HG02938 (cell line): Measurements from ENCODE around the gene MED27.

Experiments
- ATAC-seq: cut with Tn5 transposase; IDR thresholded peaks from one replicate; pipeline ENCODE4 v1.9.1; 2021; ENCODE audit warnings: mild to moderate bottlenecking, moderate library complexity; ENCODE audit not compliant: unreplicated experiment

MED27 gene

GRCh38 chr9:132044176-132044875 lies 35.3 kb downstream of the MED27 start:
- no peak for ATAC-seq

DNA sequence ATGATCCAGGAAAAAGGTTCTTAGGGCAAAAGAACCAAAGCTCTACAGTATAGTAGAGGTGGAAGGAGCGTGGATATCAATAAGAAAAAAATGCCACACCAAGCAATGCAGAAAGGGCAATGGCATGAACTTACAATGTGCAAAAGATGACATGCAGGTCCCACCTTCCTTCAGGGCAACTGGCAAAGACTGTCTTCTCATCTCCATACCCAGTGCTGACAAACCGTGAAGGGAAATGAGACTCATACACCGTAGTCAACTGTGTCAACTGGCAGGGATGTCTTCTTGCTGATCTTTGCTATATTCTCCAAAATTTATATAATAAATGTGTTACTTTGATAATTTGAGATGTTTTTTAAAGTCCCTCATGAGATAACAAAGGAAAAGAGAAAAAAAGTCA lies 36.0 kb downstream of the MED27 start:
- no peak for ATAC-seq

DNA sequence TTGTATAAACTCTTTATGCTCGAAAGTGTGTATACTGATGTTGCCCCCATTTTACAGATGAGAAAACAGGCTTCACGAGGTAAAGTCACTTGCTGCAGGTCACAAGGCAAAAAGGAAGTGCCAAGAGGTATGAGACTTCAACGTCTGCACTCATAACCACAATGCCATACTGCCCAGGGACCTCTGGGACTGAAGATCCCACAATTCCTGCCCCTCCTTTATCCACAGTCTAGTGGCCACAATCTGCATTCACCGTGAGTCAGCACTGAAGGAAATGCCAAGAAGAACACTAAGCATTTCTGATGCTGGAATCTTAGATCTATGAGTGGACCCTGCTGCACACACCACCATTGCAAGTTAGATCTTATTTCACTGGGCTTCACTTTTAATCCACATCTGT lies 37.3 kb downstream of the MED27 start:
- no peak for ATAC-seq

DNA sequence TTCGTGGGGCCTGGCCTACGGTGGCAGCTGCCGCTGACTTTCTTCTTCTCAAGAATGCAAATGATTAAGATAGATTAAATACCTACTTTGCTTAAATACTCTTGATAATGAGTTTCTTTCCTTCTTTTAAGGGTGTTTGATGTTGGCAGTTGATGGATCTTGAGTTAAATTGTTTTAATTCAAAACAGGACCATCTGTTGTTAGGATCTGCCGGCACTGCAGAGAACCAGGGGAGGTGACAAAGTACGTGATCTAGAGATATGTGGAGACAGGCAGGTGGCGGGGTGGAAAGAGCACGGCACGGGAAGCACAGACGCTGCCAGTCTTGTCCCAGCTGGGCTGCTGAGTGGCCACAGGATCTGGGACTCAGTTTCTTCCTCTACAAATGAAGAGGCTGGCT lies 37.9 kb downstream of the MED27 start:
- no peak for ATAC-seq

- no peak for ATAC-seq
Measured at GRCh38 chr9:132040808-132041207, 38.9 kb downstream of the MED27 start.

DNA sequence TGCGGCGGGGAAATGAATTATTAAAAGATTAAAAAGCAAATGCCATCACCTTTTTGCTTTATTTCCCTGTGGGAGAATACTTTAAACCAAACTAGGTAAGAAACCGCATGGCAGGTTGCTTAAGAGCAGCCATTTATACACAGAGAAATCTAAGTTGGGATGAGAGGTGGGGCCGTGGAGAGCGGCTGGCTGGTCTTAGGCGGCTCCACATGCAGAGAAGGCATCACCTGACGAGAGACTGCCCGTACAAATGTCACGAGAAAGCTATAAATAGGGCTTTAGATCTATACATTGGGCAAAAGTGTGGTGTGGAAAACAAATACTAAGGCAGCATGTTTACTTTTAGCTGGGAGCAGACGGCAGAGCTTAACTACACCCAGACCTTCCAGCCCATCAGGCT lies 39.4 kb downstream of the MED27 start:
- no peak for ATAC-seq

- no peak for ATAC-seq
Measured at GRCh38 chr9:132039284-132039683, 40.4 kb downstream of the MED27 start.

DNA sequence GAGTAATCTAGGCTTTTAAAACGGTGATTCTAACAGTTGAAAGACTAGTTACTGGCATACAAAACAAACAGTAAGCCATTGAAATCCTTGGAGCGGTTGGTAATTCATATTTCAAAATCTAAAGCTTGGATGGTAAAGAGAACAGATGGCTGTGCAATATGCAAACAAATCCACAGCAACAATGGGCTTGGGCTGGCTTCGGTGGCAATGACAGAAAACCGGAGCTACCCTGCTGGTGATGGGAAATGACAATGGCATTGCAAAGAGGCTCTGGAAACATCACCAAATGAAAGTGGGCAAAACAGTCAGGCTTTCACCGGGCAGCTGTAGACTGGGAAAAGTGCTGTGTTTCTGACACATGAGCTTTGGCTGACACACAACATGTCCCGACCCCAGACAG lies 42.2 kb downstream of the MED27 start:
- ATAC-seq = no peak

GRCh38 chr9:132036521-132036920 lies 43.1 kb downstream of the MED27 start:
- no peak for ATAC-seq

DNA sequence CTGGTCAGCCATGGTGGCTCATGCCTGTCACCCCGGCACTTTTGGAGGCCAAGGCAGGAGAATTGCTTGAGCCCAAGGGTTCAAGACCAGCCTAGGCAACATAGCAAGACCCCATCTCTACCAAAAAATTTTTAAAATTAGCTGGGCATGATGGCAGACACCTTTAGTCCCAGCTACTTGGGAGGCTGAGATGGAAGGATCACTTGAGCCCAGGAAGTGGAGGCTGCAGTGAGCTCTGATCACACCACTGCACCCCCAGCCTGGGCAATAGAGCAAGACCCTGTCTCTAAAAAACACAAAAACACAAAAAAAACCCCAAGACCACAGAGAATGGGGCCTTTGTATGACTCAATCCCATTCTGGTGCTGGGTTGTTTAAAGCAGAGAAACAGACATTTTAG lies 44.0 kb downstream of the MED27 start:
- ATAC-seq = no peak

DNA sequence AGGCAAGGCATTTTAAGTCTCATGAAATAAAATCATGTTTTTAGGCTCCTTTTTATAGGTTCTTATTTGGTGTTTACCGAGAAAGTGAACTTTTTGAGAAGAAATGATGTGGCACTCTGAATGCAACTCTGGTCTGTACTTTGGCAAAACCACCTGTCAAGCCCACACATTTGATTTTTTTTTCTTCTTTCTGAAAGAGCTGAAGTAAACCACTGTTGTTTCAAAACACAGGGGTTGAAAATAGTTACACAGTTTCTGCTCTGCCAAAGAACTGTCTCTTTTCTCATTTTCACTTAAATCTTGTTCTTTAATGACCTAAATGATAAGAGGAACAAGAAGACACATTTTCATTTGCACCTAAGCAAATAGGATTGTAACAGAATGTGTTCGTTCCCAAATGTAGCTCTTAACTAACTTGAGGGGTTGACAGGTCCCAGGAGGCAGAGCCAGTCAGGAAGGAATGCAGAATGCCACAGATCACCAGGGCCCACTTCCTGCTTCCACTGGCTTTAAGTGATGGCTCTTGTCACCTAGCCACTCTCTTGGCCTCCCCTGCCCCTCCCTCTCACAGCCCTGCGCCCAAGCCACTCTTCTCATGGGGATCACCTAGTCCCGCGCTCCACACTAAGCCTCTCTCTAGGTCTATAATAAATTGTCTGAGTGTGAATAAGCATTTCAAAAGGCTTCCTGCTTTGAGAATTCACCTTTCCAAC lies 47.3 kb downstream of the MED27 start:
- no peak for ATAC-seq

DNA sequence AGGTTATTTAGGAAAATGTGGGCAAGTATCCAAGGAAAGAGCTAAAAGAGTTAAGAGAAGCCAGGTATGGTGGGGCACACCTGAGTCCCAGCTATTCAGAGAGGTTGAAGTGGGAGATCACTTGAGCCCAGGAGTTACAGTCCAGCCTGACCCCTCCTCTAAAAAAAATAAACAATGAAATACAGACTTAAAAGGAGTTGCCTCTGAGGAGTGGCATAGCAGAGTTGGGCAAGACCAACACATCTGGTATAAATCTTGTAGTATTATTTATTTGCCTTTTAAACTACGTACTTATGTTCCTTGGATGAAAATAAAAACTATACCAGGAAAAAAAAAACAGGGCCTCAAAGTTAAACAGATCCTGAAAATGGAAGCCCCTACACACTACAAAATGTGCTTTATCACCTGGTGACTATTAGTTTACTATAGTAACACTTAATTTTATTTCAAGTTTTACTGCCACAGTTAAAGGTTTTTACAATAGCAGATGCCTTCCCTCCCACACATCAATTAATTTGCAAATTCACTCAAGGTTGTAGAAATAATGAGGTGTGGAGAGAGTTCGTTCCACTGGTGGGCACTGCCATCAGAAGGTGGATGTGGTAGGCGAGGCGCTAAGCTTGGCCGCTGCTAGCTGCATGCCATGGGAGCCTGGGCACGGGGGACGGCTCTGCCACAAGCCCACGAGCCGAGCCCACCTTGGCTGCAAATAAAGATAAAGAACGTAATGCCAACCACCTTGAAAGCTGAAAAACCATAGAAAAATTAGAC lies 48.0 kb downstream of the MED27 start:
- ATAC-seq = no peak

DNA sequence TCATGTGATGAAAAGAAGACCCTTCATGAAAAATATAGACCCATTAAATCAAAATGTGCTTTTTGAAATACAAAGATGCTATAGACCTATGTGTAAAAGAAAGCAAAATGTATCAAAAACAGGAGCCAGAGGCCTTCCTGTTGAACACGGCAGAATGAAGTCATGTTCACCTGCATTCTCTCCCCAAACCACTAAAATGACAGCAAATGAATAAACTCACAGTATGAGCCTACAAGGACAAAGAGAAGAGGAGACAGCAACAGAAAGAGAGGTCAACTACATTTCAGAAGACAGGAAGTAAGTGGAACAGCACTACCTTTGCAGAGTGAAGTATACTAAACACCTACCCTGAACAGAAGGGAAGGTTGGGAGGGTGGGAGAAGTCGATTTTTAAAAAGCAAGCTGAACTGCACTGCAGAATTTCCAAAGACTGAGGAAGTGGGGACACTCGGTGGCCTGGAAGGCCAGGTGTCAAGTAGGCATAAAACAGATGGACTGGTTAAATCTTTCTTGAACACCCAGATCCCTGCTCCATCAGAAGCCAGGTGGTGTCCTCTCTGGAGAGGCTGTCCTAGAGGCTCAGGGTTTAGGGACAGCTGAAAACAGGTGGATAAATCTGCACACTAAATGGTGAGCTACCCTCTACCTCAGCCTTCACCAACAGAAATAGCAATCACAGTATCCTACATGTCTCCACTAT lies 48.9 kb downstream of the MED27 start:
- ATAC-seq = no peak

GRCh38 chr9:132027752-132028663 lies 51.7 kb downstream of the MED27 start:
- ATAC-seq = no peak

DNA sequence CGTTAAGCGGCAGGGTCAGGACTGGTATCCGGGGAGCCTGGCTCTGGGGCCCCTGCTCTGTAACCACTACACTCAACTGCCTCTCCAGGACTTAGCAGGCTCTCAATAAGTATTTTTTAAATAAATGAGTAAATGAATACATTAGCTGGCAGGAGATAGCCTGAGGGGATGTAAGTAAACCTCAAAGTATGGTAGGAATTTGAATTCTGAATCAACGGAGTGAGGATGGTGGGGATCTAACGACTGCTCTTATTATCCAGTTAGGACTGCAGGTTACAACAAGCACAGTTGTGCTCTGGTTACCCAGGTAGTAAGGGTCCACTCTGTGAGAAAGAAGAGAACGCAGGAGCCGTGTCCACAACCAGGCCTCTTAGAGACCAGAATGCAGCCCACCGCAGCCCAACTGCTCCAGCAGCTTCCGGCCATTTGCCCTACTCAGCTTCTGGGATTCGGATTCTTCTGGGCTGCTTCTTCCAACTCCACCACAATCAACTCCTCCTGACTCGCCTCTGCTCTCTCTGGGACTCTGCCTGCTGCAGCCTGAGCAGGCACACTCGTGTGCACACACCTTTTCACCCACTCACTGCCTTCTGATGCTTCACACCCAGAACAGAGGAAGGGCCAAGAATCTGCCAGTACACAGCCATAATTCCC lies 52.6 kb downstream of the MED27 start:
- ATAC-seq = no peak

DNA sequence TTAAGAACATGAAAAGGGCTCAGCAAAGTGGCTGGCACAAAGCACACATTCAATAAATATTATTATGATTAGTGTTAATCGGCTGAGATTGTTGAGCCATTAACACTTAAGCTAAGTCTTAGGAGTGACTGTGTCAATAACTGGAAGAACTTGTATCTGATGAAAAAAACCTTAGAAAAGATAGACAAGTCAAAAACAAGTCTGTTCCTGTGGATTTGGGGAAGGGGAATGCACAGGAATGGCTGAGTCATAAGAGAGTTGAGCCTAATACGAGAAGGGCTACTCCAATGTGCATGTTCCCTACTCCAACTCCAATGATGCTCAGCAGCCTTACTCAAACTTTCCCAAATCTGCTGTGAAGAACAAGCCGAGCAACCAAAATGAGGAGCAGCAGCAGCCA lies 53.9 kb downstream of the MED27 start:
- ATAC-seq = no peak

DNA sequence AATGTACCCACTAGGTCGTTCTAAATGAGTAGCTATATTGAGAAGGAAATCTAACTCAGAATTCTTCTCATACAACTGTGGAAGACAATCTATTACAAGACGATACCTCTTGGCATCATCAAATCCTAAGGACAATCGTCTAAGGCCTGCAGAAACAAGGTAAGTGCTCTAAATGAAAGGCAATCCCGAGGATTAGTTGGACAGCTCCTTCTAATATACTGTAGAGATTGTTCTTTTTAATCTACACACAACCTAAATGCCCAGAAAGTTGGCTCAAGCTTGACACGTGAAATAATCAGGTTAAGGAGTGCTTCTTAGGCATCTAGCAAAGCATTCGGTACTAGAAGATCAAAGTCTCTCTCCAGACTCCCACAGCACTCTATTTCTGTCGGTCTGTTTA lies 55.1 kb downstream of the MED27 start:
- no peak for ATAC-seq

GRCh38 chr9:132023419-132024180 lies 56.1 kb downstream of the MED27 start:
- ATAC-seq = no peak
